Left renal pelvis (tissue), 4 donors: ENCODE measurements around the gene CATSPERD. TPM values are rescaled to one million over a fixed set of nuclear protein-coding genes. Genes with fewer than 3 reads are reported as not detected.
"Not testable (repeated sequence)": the region's sequence is repeated elsewhere in the genome, so short reads cannot be mapped to it uniquely, and the experiment has no call there.

Source experiments
- DNase-seq, 4 donors: peaks; one replicate each; pipeline ENCODE4 v3.0.0-alpha.2; 2013; ENCODE audit warnings: low read depth in 4 of 4, low spot score in 3 of 4
- polyA plus RNA-seq, 4 donors: library from polyadenylated mRNA; unstranded; fragments of 120-200 nt; gene quantifications; one replicate each; pipeline ENCODE4 v1.2.1, GENCODE V29; 2013; ENCODE audit not compliant: insufficient read length in 4 of 4

The CATSPERD gene
- polyA plus RNA-seq, 4 donors, result not detected

DNA sequence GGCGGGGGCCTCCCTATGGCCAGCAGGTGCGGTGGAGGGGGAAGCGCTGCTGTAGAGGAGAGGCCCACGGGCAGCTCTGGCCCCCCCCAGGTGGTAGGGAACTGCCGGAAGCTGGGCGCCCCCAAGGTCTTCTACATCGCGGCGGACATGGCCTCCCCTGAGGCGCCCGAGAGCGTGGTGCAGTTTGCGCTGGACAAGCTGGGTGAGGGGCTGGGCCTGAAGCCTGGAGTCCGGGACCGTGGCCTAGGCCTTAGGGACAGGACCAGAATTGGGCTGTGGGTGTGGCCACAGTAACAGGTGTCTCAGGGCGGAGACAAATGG, 34.2 kb upstream of the CATSPERD start:
- no peak for DNase-seq

DNA sequence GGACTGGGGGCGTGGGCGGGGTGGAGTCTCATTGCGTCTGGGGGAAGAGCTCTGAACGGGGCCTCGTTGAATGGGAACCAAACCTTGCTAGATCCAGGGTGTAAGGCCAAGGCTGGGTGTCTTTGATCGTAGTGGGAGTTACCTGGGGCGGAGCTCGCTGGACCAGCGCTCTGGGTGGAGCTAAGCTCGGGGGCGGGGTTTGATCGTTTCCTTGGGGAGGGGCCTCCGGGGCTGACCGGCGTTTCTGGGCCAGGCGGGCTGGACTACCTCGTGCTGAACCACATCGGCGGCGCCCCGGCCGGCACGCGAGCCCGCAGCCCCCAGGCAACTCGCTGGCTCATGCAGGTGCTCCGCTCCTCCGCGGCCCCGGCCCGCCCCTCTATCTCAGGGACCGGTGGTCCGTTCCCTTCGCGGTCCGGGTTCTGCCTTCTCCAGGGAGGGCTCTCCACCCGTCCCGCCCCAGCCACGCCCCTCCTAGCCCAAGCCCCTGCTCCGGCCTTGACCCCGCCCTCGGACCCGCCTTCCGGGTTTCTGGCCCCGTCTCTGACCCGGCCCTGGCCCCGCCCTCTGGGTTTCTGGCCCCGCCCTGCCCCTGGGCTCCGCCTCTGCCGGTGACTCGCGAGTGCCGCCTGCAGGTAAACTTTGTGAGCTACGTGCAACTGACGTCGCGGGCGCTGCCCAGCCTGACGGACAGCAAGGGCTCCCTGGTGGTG, 33.6 kb upstream of the CATSPERD start:
- peak; percentile 74 to 81 (median 78) for DNase-seq

- no peak for DNase-seq
These were observed 32.9 kb upstream of the CATSPERD start for GRCh38 chr19:5687360-5688198.

- DNase-seq, result not testable (repeated sequence)
These were observed 32.1 kb upstream of the CATSPERD start for GRCh38 chr19:5688262-5688881.

- DNase-seq, result peak; percentile 93 to 95 (median 94)
These were observed 30.1 kb upstream of the CATSPERD start, which contains the start of gene RPL36 for GRCh38 chr19:5690125-5690954. TSS of gene RPL36 (plus strand) at chr19:5690295. CDS start at chr19:5690508, 213 bp downstream.

DNA sequence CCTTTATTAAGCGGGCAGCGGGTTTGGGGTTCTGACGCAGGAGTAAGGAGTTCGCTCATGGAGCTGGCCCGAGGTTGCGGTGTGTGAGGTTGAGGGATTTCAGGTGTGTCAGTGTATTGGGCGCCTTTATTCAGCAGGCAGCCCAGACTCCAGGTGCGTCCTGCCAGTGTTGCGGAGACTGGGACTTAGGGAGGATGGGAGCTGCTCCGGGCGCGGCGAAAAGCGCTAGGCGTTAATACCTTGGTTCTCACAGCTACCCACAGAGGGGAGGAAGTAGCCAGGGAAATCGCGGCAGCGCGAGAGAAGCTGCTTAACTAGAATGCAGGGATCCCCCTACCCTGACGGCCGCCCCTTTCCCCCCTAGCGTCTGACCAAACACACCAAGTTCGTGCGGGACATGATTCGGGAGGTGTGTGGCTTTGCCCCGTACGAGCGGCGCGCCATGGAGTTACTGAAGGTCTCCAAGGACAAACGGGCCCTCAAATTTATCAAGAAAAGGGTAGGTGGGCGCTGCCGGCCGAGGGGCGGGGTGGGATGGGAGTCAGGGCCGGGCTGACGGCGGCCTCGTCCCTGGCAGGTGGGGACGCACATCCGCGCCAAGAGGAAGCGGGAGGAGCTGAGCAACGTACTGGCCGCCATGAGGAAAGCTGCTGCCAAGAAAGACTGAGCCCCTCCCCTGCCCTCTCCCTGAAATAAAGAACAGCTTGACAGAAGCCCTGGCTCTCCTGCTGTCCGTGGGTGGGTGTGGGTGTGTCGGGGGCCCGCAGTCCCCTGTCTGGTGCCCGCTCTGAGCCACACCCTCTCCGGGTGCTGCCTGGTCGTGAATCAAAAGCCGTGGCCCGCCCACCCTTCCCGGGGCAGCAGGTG, 29.2 kb upstream of the CATSPERD start:
- no peak for DNase-seq

GRCh38 chr19:5691822-5692722, 28.4 kb upstream of the CATSPERD start:
- no peak for DNase-seq

DNA sequence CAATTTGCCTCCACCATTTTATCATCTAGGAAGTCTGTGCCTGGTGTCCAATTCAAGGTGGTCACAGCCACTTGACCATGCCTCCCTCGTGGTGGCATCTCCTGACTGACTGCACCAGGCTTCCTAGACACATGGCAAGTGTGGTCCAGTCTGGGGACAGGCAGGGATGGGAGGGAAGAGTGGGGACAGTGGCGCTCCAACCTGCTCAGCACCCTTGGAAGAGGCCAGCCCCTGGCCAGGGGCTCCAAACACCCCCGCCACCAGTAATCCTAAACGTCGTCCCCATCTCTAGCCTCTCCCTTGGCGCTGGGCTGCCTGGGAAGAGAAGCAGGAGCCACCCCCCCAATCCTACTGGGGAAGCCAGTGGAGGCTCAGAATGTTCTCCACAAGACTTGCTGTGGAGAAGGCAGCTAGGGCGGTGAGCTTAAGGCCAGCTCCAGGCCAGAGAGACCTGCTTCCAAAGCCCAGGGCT, 27.7 kb upstream of the CATSPERD start:
- DNase-seq, result no peak

DNA sequence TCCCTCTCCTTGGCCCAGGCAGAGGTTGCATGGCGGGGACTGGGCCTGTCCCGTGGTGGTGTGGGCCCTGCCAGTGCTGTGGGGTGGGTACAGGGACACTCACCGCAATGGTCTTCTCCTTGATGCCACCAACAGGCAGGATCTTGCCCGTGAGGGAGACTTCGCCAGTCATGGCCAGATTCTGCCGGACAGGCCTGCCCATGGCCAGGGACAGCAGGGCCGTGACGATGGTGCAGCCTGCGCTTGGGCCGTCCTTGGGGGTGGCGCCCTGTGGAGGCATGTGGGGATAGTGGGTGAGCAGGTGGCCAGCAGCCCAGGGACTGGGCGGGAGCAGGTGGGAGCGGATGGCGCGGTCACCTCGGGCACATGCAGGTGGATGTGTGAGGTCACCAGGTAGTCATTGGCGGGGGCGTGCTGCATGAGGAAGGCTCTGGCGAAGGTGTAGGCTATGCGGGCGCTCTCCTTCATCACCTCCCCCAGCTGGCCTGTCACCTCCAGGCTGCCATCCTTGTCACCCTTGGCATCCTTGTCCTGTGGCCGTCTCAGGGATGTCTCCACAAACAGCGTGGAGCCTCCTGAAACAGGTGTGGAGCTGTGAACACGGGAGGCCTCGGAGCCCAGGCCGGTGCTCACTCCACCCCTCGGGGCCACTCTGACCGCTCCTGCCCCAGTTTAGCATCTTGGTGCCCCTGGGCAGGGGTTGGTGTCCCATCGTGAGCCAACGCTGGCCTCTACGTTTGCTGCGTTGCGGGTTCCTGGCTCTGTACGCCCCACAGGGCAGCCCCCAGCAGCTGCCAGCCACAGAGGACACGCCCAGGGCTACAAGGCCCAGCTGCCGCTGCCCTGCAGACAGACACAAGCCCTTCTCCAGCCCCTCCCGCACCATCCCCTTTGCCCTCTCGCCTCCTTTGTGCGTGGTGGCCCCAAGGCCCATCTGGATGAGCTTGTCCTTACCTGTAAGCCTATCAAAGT, 27.0 kb upstream of the CATSPERD start:
- no peak for DNase-seq

- DNase-seq, result no peak
These were observed 26.1 kb upstream of the CATSPERD start for GRCh38 chr19:5694167-5694955.

DNA sequence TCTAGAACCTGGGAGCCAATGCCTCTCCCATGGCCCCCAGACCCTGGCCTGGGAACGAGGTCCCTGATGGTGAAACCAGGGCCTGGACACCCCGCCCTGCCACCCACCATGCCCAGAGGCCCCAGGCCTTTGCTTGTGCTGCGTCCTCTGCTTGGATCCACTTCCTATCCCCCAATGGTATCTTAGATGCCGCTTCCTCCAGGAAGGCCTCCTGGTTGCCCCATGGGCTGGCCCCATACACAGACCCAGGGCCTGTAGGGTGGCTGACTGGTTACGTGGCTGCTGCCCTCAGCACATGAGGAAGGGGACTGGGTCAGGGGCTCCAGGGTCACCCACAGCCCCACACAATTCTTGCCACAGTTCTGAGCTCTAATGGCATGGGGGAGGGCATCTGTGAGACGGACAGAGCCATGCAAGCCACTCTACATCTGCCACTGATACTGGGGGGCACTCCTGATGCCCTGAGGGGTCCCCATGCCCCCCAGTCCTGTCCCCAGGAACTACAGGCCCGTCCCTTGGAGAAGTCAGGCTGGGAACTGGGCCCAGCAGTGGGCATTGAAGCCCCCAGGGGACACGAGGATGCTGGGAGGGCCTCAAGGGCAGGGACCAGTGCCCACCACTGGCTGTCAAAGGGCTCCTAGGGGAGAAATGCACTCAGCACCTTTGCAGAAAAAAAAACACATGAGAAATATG, 25.3 kb upstream of the CATSPERD start:
- DNase-seq, result no peak

GRCh38 chr19:5695649-5696195, 24.7 kb upstream of the CATSPERD start:
- no peak for DNase-seq

- no peak for DNase-seq
These were observed 24.0 kb upstream of the CATSPERD start for GRCh38 chr19:5696196-5697021.

DNA sequence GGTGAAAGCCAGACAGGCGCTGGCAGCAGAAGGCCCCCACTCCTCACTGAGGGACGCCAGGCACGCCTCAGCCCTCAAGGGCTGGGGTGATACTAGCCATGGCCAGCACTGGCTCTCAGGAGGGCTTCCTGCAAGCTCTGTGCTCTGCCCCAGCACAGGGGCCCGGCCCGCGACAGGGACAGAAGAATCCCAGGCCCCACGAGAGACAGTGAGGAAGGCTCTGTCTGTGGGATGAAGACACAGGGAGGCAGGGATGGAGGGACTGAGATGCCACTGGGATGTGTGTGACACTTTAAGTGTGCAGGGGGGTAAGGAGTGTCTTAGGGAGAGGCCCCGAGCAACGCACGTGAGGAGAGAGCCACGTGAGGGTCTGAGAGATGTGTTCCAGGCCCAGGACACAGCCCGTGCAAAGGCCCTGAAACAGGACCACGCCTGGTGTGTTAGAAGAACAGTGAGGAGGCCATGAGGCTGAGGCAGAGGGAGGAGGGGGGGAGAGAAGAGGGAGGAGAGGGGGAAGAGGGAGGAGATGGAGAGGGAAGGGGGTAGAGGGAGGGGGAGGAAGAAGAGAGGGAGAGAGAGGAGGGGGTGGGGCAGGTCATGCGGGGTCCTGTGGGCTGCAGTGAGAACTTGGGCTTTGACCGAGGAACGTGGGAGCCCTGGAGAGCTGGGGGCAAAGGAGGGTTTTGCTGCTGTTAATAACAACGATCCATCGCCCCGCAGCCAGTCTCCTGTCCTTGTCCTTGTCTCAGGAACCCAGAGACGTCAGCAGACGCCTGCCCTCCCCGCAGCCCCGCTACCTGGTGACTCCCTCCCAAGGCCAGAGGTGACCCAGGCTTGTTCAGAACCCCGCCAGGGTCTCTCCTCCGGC, 23.2 kb upstream of the CATSPERD start:
- no peak for DNase-seq
